Measurements from ENCODE around the gene FOXD3. TPM values are rescaled to one million over a fixed set of nuclear protein-coding genes. Genes with fewer than 3 reads are reported as not detected.

Gene FOXD3
- total and polyA plus RNA-seq, 4 donors, result under 0.01 to 0.05 TPM; not detected in 2

DNA sequence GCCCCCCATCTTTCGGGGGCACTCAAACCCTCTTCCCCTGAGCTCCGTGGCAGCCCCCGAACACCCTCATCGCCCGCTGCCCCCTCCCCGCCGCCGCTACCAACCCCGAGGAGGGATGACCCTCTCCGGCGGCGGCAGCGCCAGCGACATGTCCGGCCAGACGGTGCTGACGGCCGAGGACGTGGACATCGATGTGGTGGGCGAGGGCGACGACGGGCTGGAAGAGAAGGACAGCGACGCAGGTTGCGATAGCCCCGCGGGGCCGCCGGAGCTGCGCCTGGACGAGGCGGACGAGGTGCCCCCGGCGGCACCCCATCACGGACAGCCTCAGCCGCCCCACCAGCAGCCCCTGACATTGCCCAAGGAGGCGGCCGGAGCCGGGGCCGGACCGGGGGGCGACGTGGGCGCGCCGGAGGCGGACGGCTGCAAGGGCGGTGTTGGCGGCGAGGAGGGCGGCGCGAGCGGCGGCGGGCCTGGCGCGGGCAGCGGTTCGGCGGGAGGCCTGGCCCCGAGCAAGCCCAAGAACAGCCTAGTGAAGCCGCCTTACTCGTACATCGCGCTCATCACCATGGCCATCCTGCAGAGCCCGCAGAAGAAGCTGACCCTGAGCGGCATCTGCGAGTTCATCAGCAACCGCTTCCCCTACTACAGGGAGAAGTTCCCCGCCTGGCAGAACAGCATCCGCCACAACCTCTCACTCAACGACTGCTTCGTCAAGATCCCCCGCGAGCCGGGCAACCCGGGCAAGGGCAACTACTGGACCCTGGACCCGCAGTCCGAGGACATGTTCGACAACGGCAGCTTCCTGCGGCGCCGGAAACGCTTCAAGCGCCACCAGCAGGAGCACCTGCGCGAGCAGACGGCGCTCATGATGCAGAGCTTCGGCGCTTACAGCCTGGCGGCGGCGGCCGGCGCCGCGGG lies 837 bp downstream of the FOXD3 start:
- WGBS, result 8% methylated on average over 104 of the region's 104 CpGs

DNA sequence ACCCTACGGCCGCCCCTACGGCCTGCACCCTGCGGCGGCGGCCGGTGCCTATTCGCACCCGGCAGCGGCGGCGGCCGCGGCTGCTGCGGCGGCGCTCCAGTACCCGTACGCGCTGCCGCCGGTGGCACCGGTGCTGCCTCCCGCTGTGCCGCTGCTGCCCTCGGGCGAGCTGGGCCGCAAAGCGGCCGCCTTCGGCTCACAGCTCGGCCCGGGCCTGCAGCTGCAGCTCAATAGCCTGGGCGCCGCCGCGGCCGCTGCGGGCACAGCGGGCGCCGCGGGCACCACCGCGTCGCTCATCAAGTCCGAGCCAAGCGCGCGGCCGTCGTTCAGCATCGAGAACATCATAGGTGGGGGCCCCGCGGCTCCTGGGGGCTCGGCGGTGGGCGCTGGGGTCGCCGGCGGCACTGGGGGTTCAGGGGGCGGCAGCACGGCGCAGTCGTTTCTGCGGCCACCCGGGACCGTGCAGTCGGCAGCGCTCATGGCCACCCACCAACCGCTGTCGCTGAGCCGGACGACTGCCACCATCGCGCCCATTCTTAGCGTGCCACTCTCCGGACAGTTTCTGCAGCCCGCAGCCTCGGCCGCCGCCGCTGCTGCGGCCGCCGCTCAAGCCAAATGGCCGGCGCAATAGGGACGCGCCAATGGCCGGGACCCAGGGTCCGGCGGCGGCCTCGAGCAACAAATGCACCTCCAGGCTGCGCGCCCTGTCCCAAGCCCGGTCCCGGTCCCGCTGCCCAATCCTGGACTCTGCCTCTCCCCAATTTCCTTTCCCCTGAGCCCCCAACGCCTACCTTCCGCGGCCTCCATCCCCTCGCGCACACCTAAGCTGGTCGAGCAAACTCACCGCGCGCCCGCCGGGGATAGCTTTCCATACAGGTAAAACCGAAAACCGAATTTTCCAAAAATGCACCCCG lies 1.8 kb downstream of the FOXD3 start:
- peak overlapping the region in 1 of 3 donors; percentile 56 for H3K4me3 ChIP-seq (ENCODE audit: low read depth in 1 of 3, low read length in 3 of 3)
- H3K4me1 ChIP-seq (ENCODE audit: control insufficient read depth in 4 of 4, insufficient read depth in 4 of 4, low read length in 3 of 4), result peaks cover 4 to 32% (median 21%) of the 10 kb centered on the region in 4 donors
- TF ChIP-seq, protein P1, sequence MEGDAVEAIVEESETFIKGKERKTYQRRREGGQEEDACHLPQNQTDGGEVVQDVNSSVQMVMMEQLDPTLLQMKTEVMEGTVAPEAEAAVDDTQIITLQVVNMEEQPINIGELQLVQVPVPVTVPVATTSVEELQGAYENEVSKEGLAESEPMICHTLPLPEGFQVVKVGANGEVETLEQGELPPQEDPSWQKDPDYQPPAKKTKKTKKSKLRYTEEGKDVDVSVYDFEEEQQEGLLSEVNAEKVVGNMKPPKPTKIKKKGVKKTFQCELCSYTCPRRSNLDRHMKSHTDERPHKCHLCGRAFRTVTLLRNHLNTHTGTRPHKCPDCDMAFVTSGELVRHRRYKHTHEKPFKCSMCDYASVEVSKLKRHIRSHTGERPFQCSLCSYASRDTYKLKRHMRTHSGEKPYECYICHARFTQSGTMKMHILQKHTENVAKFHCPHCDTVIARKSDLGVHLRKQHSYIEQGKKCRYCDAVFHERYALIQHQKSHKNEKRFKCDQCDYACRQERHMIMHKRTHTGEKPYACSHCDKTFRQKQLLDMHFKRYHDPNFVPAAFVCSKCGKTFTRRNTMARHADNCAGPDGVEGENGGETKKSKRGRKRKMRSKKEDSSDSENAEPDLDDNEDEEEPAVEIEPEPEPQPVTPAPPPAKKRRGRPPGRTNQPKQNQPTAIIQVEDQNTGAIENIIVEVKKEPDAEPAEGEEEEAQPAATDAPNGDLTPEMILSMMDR (IDR thresholded peaks at IDR 0.05; ENCODE audit: low read depth, low read length, missing input control), result no peak
- no peak for TF ChIP-seq HNF4G (IDR thresholded peaks at IDR 0.05)
- no peak for TF ChIP-seq JUND (IDR thresholded peaks at IDR 0.05)
- no peak for TF ChIP-seq NR2F2 (IDR thresholded peaks at IDR 0.05)
- TF ChIP-seq YY1 (IDR thresholded peaks at IDR 0.05), result no peak
- TF ChIP-seq FOXA1 (IDR thresholded peaks at IDR 0.05), result no peak
- TF ChIP-seq SP1 (IDR thresholded peaks at IDR 0.05), result no peak
- TF ChIP-seq, protein P2, sequence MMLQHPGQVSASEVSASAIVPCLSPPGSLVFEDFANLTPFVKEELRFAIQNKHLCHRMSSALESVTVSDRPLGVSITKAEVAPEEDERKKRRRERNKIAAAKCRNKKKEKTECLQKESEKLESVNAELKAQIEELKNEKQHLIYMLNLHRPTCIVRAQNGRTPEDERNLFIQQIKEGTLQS (IDR thresholded peaks at IDR 0.05), result no peak
- no peak for TF ChIP-seq HNF4A (conservative IDR thresholded peaks at IDR 0.05)
- TF ChIP-seq GABPA (IDR thresholded peaks at IDR 0.05 in 1 of 2, conservative IDR thresholded peaks at IDR 0.05 in 1 of 2), result no peak
- TF ChIP-seq EGR1 (IDR thresholded peaks at IDR 0.05; ENCODE audit: low read depth in 2 of 2), result no peak
- TF ChIP-seq, protein P3, sequence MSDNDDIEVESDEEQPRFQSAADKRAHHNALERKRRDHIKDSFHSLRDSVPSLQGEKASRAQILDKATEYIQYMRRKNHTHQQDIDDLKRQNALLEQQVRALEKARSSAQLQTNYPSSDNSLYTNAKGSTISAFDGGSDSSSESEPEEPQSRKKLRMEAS (IDR thresholded peaks at IDR 0.05), result no peak
- TF ChIP-seq RXRA (IDR thresholded peaks at IDR 0.05), result no peak
- no peak for TF ChIP-seq RAD21 (IDR thresholded peaks at IDR 0.05)
- no peak for TF ChIP-seq FOXA2 (IDR thresholded peaks at IDR 0.05)
- H3K27ac ChIP-seq (ENCODE audit: low read depth in 1 of 2, low read length in 2 of 2), result no peak overlapping the region
- WGBS, result 8% methylated on average over 114 of the region's 114 CpGs
- H3K27me3 ChIP-seq (ENCODE audit: control insufficient read depth in 4 of 4, insufficient read depth in 4 of 4, low read length in 3 of 4), result peaks cover 10 to 37% (median 23%) of the 10 kb centered on the region in 4 donors
- H3K9ac ChIP-seq (ENCODE audit: low read depth in 1 of 2, low read length in 2 of 2), result no peak overlapping the region
- peaks cover 0 to 17% (median 0%) of the 10 kb centered on the region in 4 donors for H3K9me3 ChIP-seq (ENCODE audit: control insufficient read depth in 4 of 4, low read length in 3 of 4)
- DNase-seq (ENCODE audit: low spot score), result no peak
- no peaks in the 10 kb centered on the region for H3K36me3 ChIP-seq (ENCODE audit: control insufficient read depth in 4 of 4, insufficient read depth in 3 of 4, low read depth in 1 of 4, low read length in 3 of 4)

More for the DNA sequence above, 837 bp downstream of the FOXD3 start:
- H3K9me3 ChIP-seq (ENCODE audit: control insufficient read depth in 4 of 4, low read length in 3 of 4), result peaks cover 0 to 21% (median under 1%) of the 10 kb centered on the region in 4 donors
- H3K27me3 ChIP-seq (ENCODE audit: control insufficient read depth in 4 of 4, insufficient read depth in 4 of 4, low read length in 3 of 4), result peaks cover 10 to 34% (median 21%) of the 10 kb centered on the region in 4 donors
- DNase-seq (ENCODE audit: low spot score), result peak; percentile 37
- no peaks in the 10 kb centered on the region for H3K36me3 ChIP-seq (ENCODE audit: control insufficient read depth in 4 of 4, insufficient read depth in 3 of 4, low read depth in 1 of 4, low read length in 3 of 4)
- peak in 1 of 2 donors; percentile 53 for TF ChIP-seq HNF4A (conservative IDR thresholded peaks at IDR 0.05)
- TF ChIP-seq RAD21 (IDR thresholded peaks at IDR 0.05), result no peak
- no peak overlapping the region for H3K9ac ChIP-seq (ENCODE audit: low read depth in 1 of 2, low read length in 2 of 2)
- no peak overlapping the region for H3K27ac ChIP-seq (ENCODE audit: low read depth in 1 of 2, low read length in 2 of 2)
- peak overlapping the region in 1 of 3 donors; percentile 56 for H3K4me3 ChIP-seq (ENCODE audit: low read depth in 1 of 3, low read length in 3 of 3)
- H3K4me1 ChIP-seq (ENCODE audit: control insufficient read depth in 4 of 4, insufficient read depth in 4 of 4, low read length in 3 of 4), result peaks cover 4 to 32% (median 21%) of the 10 kb centered on the region in 4 donors
